ENCODE data around the gene GLS.
A peak's percentile ranks its signal among the peaks of the same experiment; 100 is the strongest.
"Not testable (repeated sequence)": the region's sequence is repeated elsewhere in the genome, so short reads cannot be mapped to it uniquely, and the experiment has no call there.

GLS gene

GRCh38 chr2:190880378-190881083, at the start of gene GLS:
Gene GLS (plus strand): TSS chr2:190880821. CDS start chr2:190881085, 264 bp downstream.
- peak; percentile 86 to 93 for DNase-seq (ENCODE audit: low read depth in 2 of 2)

GRCh38 chr2:190831941-190832340, 48.7 kb upstream of the GLS start:
- DNase-seq (ENCODE audit: low read depth in 2 of 2) = no peak

- no peak for DNase-seq (ENCODE audit: low read depth in 2 of 2)
These were observed 45.8 kb upstream of the GLS start for GRCh38 chr2:190834890-190835208.

- DNase-seq (ENCODE audit: low read depth in 2 of 2) = no peak
These were observed 45.2 kb upstream of the GLS start for GRCh38 chr2:190835303-190835930.

GRCh38 chr2:190836767-190837166, 43.9 kb upstream of the GLS start:
- no peak for DNase-seq (ENCODE audit: low read depth in 2 of 2)

- no peak for DNase-seq (ENCODE audit: low read depth in 2 of 2)
These were observed 43.2 kb upstream of the GLS start for GRCh38 chr2:190837420-190837819.

- DNase-seq (ENCODE audit: low read depth in 2 of 2) = no peak
These were observed 42.7 kb upstream of the GLS start for GRCh38 chr2:190837952-190838361.

DNA sequence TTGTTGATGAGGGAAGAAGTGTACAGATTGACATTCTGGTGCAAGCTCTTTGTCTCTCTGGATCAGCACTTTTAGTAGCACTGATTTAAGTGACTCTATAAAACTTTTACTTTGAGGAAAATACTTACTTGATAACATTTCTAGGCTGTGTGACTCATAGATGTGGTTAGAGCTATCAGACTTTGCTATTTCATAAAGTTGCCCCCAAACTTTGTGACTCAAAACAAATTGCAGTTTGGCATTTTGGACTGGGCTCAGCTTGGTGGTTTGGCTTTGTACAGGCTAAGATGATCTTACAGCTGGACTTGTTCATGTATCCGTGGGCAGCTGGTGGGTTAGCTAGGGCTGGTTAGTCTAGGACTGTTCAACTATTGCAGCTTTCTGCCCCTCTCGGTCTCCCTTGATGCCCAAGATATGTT, 42.1 kb upstream of the GLS start:
- DNase-seq (ENCODE audit: low read depth in 2 of 2) = peak; percentile 2 to 11

- no peak for DNase-seq (ENCODE audit: low read depth in 2 of 2)
These were observed 40.0 kb upstream of the GLS start for GRCh38 chr2:190840569-190841172.

DNA sequence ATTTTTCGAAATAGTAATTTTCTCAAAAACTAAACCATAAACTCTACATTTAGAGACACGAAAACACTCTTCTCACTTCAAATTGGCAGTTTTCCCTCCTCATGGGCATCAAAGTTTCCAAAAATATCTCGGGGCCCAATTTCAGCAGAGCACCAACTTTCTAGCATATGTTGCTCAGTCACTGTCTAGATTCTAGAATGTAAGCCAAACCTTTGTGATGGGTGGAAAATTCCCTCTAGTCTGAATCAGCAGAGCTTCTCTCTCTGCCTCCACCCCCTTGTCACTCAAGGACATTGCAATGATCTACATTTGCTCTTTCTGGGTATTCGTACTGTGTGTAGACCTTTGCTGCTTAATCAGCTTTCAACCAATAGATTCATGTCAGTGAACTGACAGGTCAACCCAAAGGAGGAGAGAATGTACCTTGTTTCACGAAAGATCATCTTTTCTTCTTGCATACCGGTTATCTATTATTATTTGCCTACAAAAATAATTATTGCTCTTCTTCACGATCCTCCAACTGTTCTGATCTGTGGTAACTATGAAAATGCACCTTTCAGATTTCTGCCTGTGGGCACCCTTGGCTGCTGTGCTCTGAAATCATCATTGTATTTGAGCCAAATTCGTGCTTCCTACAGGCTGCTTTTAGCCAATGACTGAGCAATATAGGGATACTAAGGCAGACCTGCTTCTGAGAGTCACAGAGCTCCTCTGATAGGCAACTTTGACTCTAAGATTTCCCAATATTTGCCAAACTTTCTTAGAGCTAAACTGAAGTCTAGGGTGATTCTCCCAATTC, 38.7 kb upstream of the GLS start:
- DNase-seq (ENCODE audit: low read depth in 2 of 2) = no peak

- no peak for DNase-seq (ENCODE audit: low read depth in 2 of 2)
These were observed 38.0 kb upstream of the GLS start for GRCh38 chr2:190842606-190843104.

DNA sequence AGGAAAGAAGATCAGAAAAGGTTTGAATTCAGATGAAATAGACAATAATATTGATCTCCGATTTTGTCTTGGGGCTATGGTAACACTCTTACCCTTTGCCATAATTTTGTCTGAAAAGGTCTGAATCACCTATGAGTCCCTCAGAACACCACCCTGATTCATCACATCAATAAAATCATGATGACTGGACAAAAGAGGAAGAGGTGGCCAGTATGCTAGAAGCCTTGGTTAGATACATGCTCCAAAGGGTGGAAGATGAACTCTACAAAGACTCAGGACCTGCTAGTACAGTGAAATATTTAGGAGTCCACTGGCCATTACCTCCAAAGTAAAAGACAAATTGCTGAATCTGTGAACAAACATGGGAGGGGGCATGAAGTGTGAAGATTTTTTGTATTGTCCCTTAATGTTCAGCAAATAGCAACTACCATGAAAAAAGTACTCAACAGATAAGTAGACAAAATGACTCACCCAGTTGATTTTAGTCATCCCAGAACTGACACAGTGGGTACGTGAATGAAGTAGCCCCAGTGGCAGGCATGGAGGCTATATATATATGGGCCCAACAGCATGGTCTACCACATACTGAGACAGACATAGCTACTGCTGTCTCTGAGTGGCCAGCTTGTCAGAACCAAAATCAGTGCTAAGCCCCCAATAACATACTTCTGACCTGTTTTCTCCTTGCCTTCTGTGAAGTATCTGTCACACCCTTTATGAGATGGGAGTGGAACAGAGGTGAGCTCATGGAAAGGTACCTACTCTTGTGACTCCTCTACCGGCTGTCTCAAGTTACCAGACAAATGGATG, 36.5 kb upstream of the GLS start:
- peak; percentile 27 to 30 for DNase-seq (ENCODE audit: low read depth in 2 of 2)

DNA sequence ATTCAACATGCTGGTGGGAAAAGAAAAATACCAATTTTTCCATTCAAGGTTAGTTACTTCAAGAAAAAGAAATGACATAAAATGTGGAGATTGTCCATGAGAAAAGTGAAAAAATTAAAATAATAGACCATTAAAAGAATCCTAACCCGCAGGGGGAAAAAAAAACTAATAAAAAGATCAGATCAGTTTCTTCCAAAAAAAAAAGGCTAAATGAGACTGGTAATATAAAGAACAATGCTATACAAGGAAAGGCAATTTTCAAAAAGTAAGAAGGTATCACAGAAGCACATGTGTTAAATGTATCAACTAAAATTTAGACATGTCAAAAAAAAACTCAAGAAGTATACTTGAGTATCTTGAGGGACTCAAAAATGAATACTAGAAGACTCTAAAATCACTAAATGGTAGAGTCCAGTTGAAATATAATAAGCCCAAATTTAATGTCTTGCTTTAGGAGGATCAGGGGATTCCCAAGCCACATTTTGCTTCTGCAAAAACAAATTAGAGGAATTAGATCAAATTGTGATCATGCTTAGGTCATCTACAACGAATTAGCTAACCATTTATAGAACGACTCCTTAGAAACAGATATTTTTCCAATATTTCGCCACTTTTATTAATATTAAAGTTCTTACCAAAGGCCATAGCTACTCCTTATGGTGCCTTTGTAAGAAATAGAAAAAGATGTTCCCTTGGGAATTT, 35.8 kb upstream of the GLS start:
- DNase-seq (ENCODE audit: low read depth in 2 of 2) = no peak

DNA sequence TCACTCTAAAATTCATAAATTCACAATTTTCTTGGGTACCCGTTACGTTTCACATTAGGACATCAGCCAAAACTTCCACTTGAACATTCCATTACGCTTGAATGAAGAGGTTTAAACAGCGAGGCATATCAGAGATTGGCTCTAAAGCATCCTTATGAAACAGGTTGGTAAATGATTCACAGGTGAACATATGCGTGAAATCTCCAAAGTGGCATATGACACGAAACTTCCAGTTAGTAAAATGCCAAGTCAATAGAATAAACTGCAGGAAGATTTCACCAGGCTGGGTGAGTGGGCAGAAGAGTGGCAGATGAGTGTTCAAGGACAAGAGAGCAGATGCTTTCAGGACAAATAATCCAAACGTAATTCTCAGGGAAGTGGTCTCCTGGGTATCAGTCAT, 33.9 kb upstream of the GLS start:
- peak in 1 of 2 donors; percentile 17 for DNase-seq (ENCODE audit: low read depth in 2 of 2)

DNA sequence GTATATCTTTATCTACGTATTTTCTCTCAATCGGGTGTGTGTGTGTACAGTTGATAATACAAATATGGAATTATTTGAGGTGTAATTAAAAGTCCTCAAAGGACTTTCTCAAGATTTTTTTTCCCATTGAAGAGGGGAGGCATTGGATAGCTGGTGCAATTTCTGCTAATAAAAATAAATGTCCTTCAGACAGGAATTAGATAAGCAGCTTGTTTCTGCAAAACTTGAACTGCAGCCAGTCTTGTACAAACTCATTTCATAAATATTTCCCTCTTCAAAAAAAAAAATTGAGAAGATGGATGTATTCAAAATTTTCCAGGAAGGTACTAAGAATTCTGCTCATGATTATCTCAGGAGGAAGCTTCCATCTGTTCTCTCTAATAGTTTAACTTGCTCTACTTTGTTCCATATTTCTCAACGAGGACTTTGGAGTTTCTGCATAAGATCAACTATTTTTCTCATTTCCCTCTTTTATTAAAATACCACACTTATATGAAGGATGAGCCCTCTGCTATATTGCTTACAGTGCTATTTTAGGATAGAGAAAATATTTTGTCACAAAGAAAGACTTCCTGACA, 33.0 kb upstream of the GLS start:
- no peak for DNase-seq (ENCODE audit: low read depth in 2 of 2)

GRCh38 chr2:190849774-190850173, 30.8 kb upstream of the GLS start:
- no peak for DNase-seq (ENCODE audit: low read depth in 2 of 2)

DNA sequence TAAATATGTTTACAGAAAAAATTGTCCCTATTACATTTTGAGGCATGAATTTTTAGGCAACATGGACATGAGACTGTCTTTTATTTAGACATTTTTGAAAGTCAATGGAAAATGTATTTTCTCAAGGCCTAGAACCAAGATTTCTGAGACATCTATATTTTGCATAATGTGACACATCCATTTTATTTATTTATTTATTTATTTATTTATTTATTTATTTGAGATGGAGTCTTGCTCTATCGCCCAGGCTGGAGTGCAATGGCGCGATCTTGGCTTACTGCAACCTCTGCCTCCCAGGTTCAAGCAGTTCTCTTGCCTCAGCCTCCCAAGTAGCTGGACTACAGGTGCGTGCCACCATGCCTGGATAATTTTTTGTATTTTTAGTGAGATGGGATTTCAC, 27.6 kb upstream of the GLS start:
- DNase-seq (ENCODE audit: low read depth in 2 of 2) = not testable (repeated sequence)

- no peak for DNase-seq (ENCODE audit: low read depth in 2 of 2)
These were observed 26.9 kb upstream of the GLS start for GRCh38 chr2:190853531-190854383.

DNA sequence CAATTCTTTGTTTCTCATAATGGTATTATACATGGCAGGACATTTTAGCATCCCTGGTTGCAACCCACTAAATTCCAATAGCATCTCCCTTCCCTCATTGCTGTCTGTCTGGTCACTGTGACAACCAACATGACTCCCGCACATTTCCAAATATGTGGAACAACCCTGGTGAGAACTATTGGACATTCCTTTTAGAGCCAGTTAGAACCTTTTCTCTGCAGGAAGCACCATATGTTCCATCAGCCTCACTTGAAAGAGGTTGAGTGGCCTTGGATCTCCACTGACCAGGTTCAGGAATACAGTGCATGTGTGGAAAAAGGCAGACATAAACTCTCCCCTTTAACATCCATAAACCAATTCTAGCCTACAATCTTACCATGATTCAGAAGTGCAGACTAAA, 25.9 kb upstream of the GLS start:
- DNase-seq (ENCODE audit: low read depth in 2 of 2) = no peak

Data from stimulated activated CD8-positive, alpha-beta memory T cell treated with anti-CD3 and anti-CD28 coated beads, Interleukin-2, amount 100 ng/mL, for 48 hours (primary cell).